Stomach smooth muscle (tissue), 2 donors: ENCODE measurements around the gene MED13L.
"Not testable (repeated sequence)": the region's sequence is repeated elsewhere in the genome, so short reads cannot be mapped to it uniquely, and the experiment has no call there.

Source experiments
- H3K27ac ChIP-seq: one replicate; pipeline ENCODE4 v1.7.0; 2013; ENCODE audit warnings: mild to moderate bottlenecking, low read length, inconsistent platforms
- H3K27me3 ChIP-seq, 2 donors: one replicate each; pipeline ENCODE4 v1.7.0; 2013; ENCODE audit warnings: low read length in 2 of 2; ENCODE audit not compliant: insufficient read depth in 2 of 2, control insufficient read depth in 1 of 2
- H3K36me3 ChIP-seq, 2 donors: one replicate each; pipeline ENCODE4 v1.7.0; 2013; ENCODE audit warnings: low read length in 2 of 2; ENCODE audit not compliant: control insufficient read depth in 2 of 2, insufficient read depth in 2 of 2
- H3K4me1 ChIP-seq: one replicate; pipeline ENCODE4 v1.7.0; 2013; ENCODE audit warnings: low read length; ENCODE audit not compliant: control insufficient read depth, insufficient read depth
- H3K4me3 ChIP-seq, 2 donors: one replicate each; pipeline ENCODE4 v1.7.0; 2013; ENCODE audit warnings: low read length in 2 of 2
- H3K9ac ChIP-seq, 2 donors: one replicate each; pipeline ENCODE4 v1.7.0; 2013; ENCODE audit warnings: low read length in 2 of 2, mild to moderate bottlenecking in 1 of 2
- H3K9me3 ChIP-seq, 2 donors: one replicate each; pipeline ENCODE4 v1.7.0; 2013; ENCODE audit warnings: low read length in 2 of 2; ENCODE audit not compliant: control insufficient read depth in 2 of 2
- donor health status: healthy.
- donor health status: Pancreatic carcinoma.

Gene MED13L

DNA sequence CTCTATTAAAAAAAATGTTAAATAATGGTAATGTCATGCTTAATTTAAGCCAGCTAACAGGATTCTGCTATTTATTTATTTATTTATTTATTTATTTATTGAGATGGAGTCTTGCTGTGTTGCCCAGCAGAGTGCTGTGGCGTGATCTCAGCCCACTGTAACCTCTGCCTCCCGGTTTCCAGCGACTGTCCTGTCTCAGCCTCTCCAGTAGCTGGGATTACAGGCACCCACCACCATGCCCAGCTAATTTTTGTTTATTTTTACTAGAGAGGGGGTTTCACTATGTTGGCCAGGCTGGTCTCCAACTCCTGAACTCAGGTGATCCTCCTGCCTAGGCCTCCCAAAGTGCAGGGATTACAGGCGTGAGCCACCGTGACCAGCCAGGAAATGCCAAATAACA lies 43.3 kb downstream of the MED13L start:
- H3K9ac ChIP-seq, H3K27ac ChIP-seq, H3K27me3 ChIP-seq, H3K9me3 ChIP-seq, H3K36me3 ChIP-seq, H3K4me3 ChIP-seq: not testable (repeated sequence)
- H3K4me1 ChIP-seq, result peaks cover 16% of the 10 kb centered on the region

DNA sequence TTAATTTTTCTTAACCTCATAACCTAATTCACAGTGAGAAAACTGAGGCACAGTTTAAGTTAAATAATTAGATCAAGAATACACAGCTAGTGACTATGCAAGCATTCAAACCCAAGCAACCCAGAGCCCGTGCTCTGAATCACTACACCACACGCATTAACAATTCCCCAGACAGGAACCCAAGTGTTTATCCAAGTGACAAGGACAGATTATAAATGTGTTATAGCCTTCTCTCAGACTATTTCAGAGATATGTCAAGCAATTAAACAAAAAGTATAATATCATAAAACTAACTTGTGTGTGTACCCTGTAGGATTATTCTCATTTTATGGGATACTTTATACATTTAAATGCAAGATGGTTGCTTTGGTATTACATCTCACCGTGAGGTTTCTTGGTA lies 43.8 kb downstream of the MED13L start:
- Histone ChIP-seq H3K9me3 (no peaks in the 10 kb centered on the region), H3K4me1 (peaks cover 16% of the 10 kb centered on the region), H3K27ac (no peak overlapping the region), H3K9ac (no peak overlapping the region), H3K27me3 (no peaks in the 10 kb centered on the region), H3K36me3 (no peaks in the 10 kb centered on the region), H3K4me3 (no peak overlapping the region)

DNA sequence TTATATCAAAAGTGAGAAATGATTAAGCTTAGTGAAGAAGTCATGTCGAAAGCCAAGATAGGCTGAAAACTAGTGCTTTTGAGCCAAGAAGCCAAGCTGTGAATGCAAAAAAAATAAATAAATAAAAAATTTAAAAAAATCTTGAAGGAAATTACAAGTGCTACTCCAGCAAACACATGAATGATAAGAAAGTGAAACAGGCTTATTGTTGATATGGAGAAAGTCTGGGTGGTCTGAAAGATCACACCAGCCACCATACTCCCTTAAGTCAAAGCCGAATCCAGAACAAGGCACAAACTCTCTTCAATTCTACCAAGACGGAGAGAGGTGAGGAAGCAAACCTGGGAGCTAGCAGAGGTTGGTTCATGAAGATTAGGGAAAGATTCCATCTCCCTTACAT lies 49.7 kb downstream of the MED13L start:
- Histone ChIP-seq H3K9ac (no peak overlapping the region), H3K4me1 (peaks cover 10% of the 10 kb centered on the region), H3K27me3 (no peaks in the 10 kb centered on the region), H3K27ac (no peak overlapping the region), H3K4me3 (no peak overlapping the region), H3K9me3 (no peaks in the 10 kb centered on the region), H3K36me3 (no peaks in the 10 kb centered on the region)

DNA sequence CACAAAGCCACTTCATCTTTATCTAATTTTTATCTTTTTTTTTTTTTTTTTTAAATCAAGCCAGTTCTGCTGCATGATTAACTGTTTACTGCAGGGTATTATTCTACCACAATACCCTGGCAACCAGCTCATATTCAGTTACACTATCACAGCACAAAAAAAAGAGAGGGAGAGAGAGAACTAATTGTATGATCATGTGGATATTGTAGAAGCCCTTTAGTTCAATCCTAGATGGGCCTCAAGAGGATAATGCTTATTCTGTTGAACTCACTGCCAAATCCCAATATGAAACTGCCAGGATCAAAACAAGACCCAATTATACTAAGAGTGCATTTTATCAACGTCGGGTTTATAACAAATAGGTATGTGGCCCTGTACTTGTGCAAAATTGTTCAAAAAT lies 51.5 kb downstream of the MED13L start:
- H3K9me3 ChIP-seq, result no peaks in the 10 kb centered on the region
- peaks cover 7% of the 10 kb centered on the region for H3K4me1 ChIP-seq
- no peaks in the 10 kb centered on the region for H3K36me3 ChIP-seq
- H3K27me3 ChIP-seq, result no peaks in the 10 kb centered on the region
- H3K4me3 ChIP-seq, result no peak overlapping the region
- no peak overlapping the region for H3K9ac ChIP-seq
- no peak overlapping the region for H3K27ac ChIP-seq

DNA sequence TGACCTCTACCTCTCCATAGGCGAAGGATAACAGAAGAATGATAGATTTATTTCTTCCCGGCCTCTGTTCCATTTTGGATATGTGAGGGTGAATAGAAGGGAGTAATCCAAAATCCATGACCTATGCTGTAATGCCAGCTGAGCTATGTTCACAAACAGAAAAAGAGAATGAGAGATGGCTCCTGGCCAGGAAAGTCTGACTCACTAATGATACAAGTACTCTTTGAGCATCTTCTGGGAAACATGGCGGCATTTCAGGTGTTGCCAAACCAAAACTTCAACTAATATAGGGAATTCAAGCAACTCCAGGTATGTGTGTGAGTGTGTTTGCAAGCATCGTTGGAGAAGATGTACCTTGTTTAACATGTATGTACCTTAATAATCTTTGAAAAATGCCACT lies 55.1 kb downstream of the MED13L start:
- Histone ChIP-seq H3K36me3 (no peaks in the 10 kb centered on the region), H3K27ac (no peak overlapping the region), H3K9ac (no peak overlapping the region), H3K4me3 (no peak overlapping the region), H3K27me3 (no peaks in the 10 kb centered on the region), H3K4me1 (peaks cover 7% of the 10 kb centered on the region), H3K9me3 (no peaks in the 10 kb centered on the region)

DNA sequence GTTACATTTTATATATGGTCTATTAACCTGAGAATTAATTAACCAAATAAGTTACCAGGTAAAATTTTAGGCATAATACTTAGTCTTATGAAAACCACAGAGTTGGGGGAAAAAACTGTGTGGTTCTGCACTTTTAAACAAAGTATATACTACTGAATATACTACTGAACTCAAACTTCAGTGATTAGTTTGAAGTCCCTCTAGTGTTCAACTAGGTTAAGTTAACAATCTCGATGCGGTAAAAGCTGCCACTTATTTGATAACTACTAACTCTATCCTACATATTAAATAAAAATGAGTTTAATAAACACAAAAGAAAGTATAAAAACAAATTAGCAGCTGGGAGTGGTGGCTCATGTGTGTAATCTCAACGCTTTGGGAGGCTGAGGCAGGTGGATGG lies 56.7 kb downstream of the MED13L start:
- Histone ChIP-seq H3K27me3 (no peaks in the 10 kb centered on the region), H3K4me1 (peaks cover 7% of the 10 kb centered on the region), H3K36me3 (no peaks in the 10 kb centered on the region), H3K9ac (no peak overlapping the region), H3K27ac (no peak overlapping the region), H3K4me3 (no peak overlapping the region), H3K9me3 (no peaks in the 10 kb centered on the region)

DNA sequence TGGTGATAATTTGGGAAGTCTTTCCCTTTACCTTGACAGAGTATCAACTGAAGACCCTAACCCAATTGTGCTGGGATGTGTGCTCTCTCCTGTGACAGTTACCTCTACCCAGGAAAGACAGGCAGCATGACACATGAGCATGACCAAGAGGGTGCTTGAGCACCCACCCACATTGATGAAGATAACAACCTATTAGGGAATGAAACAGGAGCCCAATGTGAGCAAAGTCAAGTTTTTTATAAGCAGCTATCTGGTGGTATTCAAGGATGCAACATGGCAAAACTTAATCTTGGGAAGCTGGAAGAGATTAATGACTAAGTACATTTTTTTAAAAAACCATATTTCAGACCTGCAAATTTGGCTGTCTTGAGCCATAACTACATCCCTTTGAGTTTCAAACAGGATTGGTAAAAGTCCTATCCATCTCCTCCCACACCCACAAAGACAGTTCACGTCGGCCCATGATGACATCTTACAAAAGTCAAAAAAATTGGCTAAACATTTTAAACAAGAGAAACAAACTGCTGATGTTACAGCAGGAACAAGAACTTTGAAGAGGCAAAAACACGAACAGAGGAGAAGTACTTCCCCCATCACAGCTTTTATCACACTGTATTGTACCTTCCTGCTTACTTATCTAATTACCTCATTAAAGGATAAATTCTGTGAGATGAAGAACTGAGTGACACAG lies 60.3 kb downstream of the MED13L start:
- no peaks in the 10 kb centered on the region for H3K36me3 ChIP-seq
- no peak overlapping the region for H3K27ac ChIP-seq
- peaks cover 3% of the 10 kb centered on the region for H3K4me1 ChIP-seq
- no peak overlapping the region for H3K4me3 ChIP-seq
- H3K9ac ChIP-seq, result no peak overlapping the region
- H3K9me3 ChIP-seq, result no peaks in the 10 kb centered on the region
- H3K27me3 ChIP-seq, result no peaks in the 10 kb centered on the region

DNA sequence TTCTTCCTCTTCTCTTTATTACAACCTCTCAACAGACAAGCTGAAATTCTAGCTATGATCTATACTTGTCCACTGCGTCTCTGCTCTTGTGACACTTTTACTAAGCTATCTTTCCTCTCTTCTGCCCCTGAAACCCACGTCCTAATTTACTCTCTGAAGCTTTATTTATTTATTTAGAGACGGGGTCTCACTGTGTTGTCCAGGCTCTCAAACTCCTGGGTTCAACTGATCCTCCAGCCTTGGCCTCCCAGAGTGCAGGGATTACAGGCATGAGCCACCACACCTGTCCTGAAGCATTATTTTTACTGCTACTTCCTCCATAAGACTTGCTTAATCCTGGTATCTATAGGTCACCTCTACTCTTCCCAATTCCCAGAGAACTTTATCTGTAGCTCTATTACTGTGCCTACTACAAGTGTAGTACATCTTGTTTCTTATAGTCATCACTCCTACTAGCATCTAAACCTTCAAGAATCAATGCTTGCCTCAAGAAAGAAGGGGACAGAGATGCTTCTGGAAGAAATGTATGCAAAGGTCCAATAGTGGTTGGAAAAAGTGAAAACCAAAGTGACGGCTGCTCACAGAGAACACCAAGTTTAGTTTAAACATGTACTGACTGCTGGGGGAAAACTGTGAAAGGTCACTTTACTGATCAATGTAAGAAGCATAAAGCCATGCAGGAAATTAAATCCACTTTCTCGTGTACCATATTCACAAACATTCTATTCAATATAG lies 61.3 kb downstream of the MED13L start:
- H3K27me3 ChIP-seq, result no peaks in the 10 kb centered on the region
- H3K4me3 ChIP-seq, result no peak overlapping the region
- H3K4me1 ChIP-seq, result no peaks in the 10 kb centered on the region
- H3K9me3 ChIP-seq, result no peaks in the 10 kb centered on the region
- no peak overlapping the region for H3K27ac ChIP-seq
- no peak overlapping the region for H3K9ac ChIP-seq
- H3K36me3 ChIP-seq, result no peaks in the 10 kb centered on the region

DNA sequence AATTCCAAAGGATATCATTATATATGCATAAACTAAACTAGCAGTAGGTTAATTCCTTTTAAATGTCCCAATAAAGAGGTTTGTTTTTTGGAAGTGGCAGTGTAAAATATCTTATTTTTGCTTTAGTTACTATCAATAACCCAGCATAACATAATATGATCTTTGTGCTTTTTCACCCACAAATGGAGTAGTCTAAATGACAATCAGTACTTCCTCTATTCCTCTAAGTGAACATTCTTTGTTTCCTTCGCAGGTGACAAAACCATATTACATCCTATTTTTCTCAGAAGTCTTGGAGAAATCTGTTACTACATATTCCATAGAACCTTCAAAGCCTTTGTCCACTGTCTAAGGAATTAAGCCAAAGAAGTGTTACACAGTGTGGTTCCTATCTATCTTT lies 62.5 kb downstream of the MED13L start:
- Histone ChIP-seq H3K27ac (no peak overlapping the region), H3K4me1 (no peaks in the 10 kb centered on the region), H3K36me3 (no peaks in the 10 kb centered on the region), H3K4me3 (no peak overlapping the region), H3K9ac (no peak overlapping the region), H3K9me3 (no peaks in the 10 kb centered on the region), H3K27me3 (no peaks in the 10 kb centered on the region)

DNA sequence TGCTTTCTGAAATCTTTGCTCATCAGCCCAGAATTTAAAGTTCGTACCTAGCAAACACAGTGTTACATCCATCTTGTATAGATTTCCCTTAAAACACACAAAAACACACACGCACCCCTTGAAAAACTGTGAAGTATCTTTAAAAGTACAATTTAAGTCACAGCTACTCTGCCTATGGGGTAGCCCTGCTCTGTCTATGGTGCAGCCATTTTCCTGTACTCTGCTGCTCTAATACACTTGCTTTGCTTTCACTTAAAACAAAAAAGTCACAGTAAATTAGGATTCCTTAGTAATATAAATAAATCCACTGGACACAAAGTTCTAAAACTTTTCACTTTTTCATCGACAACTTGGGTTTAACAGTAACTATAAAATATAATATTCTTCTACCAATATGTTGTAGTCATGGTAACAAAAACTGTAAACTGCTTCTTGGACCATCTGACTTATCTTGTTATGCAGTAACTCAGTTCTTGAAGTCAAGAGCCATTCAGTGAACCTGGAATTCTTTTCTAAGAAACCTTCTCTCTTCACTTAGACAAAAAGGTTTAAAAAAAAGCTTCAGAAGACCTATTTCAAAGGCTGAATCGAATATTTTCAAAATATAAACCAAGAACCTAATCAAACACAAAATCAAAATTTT lies 63.5 kb downstream of the MED13L start:
- Histone ChIP-seq H3K27me3 (no peaks in the 10 kb centered on the region), H3K36me3 (no peaks in the 10 kb centered on the region), H3K9me3 (no peaks in the 10 kb centered on the region), H3K27ac (no peak overlapping the region), H3K4me1 (peaks cover 4% of the 10 kb centered on the region), H3K4me3 (no peak overlapping the region), H3K9ac (no peak overlapping the region)

DNA sequence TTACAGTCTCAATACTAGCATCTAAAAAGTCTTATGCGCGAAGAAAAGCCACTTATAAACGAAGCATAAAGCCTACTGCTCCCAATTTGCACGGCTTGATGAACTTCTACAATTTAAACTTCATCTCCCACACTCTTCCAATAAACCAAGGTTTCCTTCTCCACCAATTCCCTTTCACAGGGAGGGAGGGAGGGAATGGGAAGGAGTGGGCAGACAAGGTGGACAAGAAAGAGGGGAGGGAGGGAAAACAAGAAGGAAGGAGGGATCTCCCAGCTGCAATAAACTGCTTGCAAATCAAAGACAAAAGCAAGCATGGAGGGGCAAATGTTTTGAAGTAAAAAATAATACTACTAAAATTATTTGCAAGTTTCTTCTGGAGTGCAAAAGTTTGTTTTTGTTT lies 64.5 kb downstream of the MED13L start:
- Histone ChIP-seq H3K4me1 (peaks cover 4% of the 10 kb centered on the region), H3K9ac (no peak overlapping the region), H3K27me3 (no peaks in the 10 kb centered on the region), H3K4me3 (no peak overlapping the region), H3K36me3 (no peaks in the 10 kb centered on the region), H3K27ac (no peak overlapping the region), H3K9me3 (no peaks in the 10 kb centered on the region)
